ENCODE measurements around the gene ACKR3. TPM values are rescaled to one million over a fixed set of nuclear protein-coding genes. Genes with fewer than 3 reads are reported as not detected.

Gene ACKR3
- total RNA-seq, 1 donor from 2014 or later: 20.3 TPM

- no peak for DNase-seq
These were observed 18.5 kb downstream of the ACKR3 start for GRCh38 chr2:236587861-236588815.

- DNase-seq: no peak
These were observed 19.4 kb downstream of the ACKR3 start for GRCh38 chr2:236588932-236589592.

GRCh38 chr2:236590846-236591245 is 21.2 kb downstream of the ACKR3 start:
- DNase-seq: no peak

- no peak for DNase-seq
These were observed 23.2 kb downstream of the ACKR3 start for GRCh38 chr2:236592821-236593220.

GRCh38 chr2:236593531-236593930 is 23.9 kb downstream of the ACKR3 start:
- no peak for DNase-seq

GRCh38 chr2:236593956-236594355 is 24.3 kb downstream of the ACKR3 start:
- DNase-seq: no peak

- no peak for DNase-seq
These were observed 28.0 kb downstream of the ACKR3 start for GRCh38 chr2:236597629-236598028.

GRCh38 chr2:236599059-236599458 is 29.4 kb downstream of the ACKR3 start:
- no peak for DNase-seq

GRCh38 chr2:236600158-236600557 is 30.5 kb downstream of the ACKR3 start:
- no peak for DNase-seq

GRCh38 chr2:236600892-236601291 is 31.3 kb downstream of the ACKR3 start:
- no peak for DNase-seq

GRCh38 chr2:236601316-236602202 is 31.9 kb downstream of the ACKR3 start:
- no peak for DNase-seq

GRCh38 chr2:236602678-236603077 is 33.1 kb downstream of the ACKR3 start:
- no peak for DNase-seq

GRCh38 chr2:236603361-236604015 is 33.9 kb downstream of the ACKR3 start:
- no peak for DNase-seq

- DNase-seq: no peak
These were observed 35.1 kb downstream of the ACKR3 start for GRCh38 chr2:236604575-236605344.

- DNase-seq: no peak
These were observed 35.7 kb downstream of the ACKR3 start for GRCh38 chr2:236605345-236605734.

- no peak for DNase-seq
These were observed 36.4 kb downstream of the ACKR3 start for GRCh38 chr2:236606023-236606422.

GRCh38 chr2:236607471-236608187 is 38.0 kb downstream of the ACKR3 start:
- no peak for DNase-seq

GRCh38 chr2:236608188-236608525 is 38.5 kb downstream of the ACKR3 start:
- DNase-seq: no peak

GRCh38 chr2:236608710-236609109 is 39.1 kb downstream of the ACKR3 start:
- DNase-seq: no peak

GRCh38 chr2:236610991-236611821 is 41.6 kb downstream of the ACKR3 start:
- no peak for DNase-seq

All from occipital lobe (tissue), 2 donors.